ENCODE measurements around the gene ADRM1.

ADRM1 gene

GRCh38 chr20:62297449-62298227 is 5.2 kb upstream of the ADRM1 start:
- DNase-seq (ENCODE audit: extremely low read depth in 1 of 2, low read depth in 1 of 2): no peak

GRCh38 chr20:62298577-62299249 is 4.1 kb upstream of the ADRM1 start:
- no peak for DNase-seq (ENCODE audit: extremely low read depth in 1 of 2, low read depth in 1 of 2)

GRCh38 chr20:62299666-62300236 is 3.0 kb upstream of the ADRM1 start:
- no peak for DNase-seq (ENCODE audit: extremely low read depth in 1 of 2, low read depth in 1 of 2)

GRCh38 chr20:62300319-62300718 is 2.5 kb upstream of the ADRM1 start:
- no peak for DNase-seq (ENCODE audit: extremely low read depth in 1 of 2, low read depth in 1 of 2)

- DNase-seq (ENCODE audit: extremely low read depth in 1 of 2, low read depth in 1 of 2): no peak
These were observed 1.6 kb upstream of the ADRM1 start for GRCh38 chr20:62301111-62301668.

GRCh38 chr20:62301773-62302340 is 940 bp upstream of the ADRM1 start:
- peak; percentile 78 to 89 for DNase-seq (ENCODE audit: extremely low read depth in 1 of 2, low read depth in 1 of 2)

- DNase-seq (ENCODE audit: extremely low read depth in 1 of 2, low read depth in 1 of 2): no peak
These were observed 204 bp downstream of the ADRM1 start for GRCh38 chr20:62303062-62303339.

- DNase-seq (ENCODE audit: extremely low read depth in 1 of 2, low read depth in 1 of 2): no peak
These were observed 786 bp downstream of the ADRM1 start for GRCh38 chr20:62303340-62304226.

GRCh38 chr20:62304331-62305148 is 1.7 kb downstream of the ADRM1 start:
- no peak for DNase-seq (ENCODE audit: extremely low read depth in 1 of 2, low read depth in 1 of 2)

GRCh38 chr20:62305149-62305764 is 2.5 kb downstream of the ADRM1 start:
- DNase-seq (ENCODE audit: extremely low read depth in 1 of 2, low read depth in 1 of 2): no peak

- DNase-seq (ENCODE audit: extremely low read depth in 1 of 2, low read depth in 1 of 2): no peak
These were observed 3.1 kb downstream of the ADRM1 start for GRCh38 chr20:62305765-62306413.

GRCh38 chr20:62306414-62307187 is 3.8 kb downstream of the ADRM1 start:
- DNase-seq (ENCODE audit: extremely low read depth in 1 of 2, low read depth in 1 of 2): no peak

- DNase-seq (ENCODE audit: extremely low read depth in 1 of 2, low read depth in 1 of 2): no peak
These were observed 4.7 kb downstream of the ADRM1 start for GRCh38 chr20:62307226-62308101.

- no peak for DNase-seq (ENCODE audit: extremely low read depth in 1 of 2, low read depth in 1 of 2)
These were observed 5.5 kb downstream of the ADRM1 start for GRCh38 chr20:62308102-62308822.

GRCh38 chr20:62309198-62309944 is 6.6 kb downstream of the ADRM1 start:
- no peak for DNase-seq (ENCODE audit: extremely low read depth in 1 of 2, low read depth in 1 of 2)
